ENCODE measurements around the gene KRT7.

The KRT7 gene

DNA sequence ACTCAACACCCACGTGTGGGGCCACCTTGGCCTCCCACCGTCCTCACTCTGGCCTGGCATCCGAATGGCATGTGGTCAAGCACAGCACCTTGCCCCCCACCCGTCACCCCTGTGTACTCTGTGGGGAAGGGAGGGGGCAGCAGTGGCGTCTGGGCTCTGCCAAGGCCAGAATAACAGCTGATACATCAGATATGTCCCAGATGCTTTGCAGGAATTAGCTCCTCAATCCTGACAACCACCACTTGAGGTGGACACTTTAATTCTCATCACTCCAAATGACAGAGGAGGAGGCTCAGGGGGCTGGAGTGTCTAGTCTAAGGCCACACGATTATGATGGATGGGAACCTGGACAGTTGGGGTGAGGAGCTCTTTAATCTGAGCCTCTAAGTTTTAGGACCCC lies 39.5 kb upstream of the KRT7 start:
- H3K4me3 ChIP-seq (ENCODE audit: low read length), result no peak overlapping the region
- no peak for DNase-seq (ENCODE audit: low read depth)
- TF ChIP-seq, protein P1, sequence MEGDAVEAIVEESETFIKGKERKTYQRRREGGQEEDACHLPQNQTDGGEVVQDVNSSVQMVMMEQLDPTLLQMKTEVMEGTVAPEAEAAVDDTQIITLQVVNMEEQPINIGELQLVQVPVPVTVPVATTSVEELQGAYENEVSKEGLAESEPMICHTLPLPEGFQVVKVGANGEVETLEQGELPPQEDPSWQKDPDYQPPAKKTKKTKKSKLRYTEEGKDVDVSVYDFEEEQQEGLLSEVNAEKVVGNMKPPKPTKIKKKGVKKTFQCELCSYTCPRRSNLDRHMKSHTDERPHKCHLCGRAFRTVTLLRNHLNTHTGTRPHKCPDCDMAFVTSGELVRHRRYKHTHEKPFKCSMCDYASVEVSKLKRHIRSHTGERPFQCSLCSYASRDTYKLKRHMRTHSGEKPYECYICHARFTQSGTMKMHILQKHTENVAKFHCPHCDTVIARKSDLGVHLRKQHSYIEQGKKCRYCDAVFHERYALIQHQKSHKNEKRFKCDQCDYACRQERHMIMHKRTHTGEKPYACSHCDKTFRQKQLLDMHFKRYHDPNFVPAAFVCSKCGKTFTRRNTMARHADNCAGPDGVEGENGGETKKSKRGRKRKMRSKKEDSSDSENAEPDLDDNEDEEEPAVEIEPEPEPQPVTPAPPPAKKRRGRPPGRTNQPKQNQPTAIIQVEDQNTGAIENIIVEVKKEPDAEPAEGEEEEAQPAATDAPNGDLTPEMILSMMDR (IDR thresholded peaks at IDR 0.05; ENCODE audit: insufficient read depth, low read depth, low read length, missing control alignments), result no peak

DNA sequence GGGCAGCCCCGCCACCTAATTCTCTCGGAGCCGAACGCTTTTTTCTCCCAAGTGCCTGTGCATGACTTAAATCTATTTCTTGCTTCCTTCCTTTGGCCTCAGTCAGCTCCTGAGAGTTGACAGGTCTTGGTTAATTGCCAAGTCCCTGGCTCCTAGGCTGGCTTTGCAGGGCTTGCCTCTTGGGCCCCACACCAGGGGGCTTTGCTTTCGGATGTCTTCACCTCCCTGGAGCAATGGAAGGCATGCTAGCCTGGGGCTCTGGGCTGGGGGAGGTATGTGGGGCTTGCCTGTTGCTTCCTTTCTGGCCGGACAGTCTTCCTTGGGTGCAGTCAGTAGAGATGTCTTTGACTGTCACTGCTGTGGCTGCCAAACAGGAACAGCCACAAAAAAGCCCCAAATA lies 39.1 kb upstream of the KRT7 start:
- H3K4me3 ChIP-seq (ENCODE audit: low read length), result no peak overlapping the region
- TF ChIP-seq, protein P1 (IDR thresholded peaks at IDR 0.05; ENCODE audit: insufficient read depth, low read depth, low read length, missing control alignments), result no peak
- no peak for DNase-seq (ENCODE audit: low read depth)

DNA sequence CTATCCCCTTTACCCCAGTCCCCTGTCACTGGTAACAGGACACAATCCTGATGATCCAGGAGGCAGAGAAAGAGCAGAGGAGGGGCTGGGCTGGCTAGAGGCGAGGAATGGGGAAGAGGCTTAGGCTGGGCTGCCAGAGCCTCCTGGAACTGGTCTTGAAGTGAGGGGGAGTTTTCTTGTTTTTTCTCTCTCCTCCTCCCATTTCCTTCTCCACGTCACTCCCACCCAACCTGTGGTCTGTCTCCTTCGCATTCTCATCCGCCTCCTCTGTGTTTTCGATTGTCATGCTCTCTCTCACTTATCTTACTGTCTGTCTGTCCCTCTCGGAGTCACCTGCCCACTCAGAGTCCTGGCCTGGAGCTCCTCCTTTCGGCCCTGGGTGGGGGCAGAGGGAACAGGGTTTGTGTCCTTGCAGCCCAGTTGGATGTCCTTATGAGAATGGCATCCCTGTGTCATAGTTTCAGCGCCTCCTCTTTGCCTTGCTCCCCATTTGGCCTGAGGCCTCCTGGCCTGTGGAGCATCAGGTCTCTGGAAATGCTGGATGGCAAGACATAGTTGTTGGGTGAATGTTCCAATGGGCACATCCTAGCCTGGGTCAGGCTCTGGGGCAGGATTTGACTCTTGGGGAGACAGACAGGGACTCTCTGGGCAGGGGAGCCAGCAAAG lies 37.8 kb upstream of the KRT7 start:
- H3K4me3 ChIP-seq (ENCODE audit: low read length), result no peak overlapping the region
- DNase-seq (ENCODE audit: low read depth), result no peak
- TF ChIP-seq, protein P1 (IDR thresholded peaks at IDR 0.05; ENCODE audit: insufficient read depth, low read depth, low read length, missing control alignments), result no peak

DNA sequence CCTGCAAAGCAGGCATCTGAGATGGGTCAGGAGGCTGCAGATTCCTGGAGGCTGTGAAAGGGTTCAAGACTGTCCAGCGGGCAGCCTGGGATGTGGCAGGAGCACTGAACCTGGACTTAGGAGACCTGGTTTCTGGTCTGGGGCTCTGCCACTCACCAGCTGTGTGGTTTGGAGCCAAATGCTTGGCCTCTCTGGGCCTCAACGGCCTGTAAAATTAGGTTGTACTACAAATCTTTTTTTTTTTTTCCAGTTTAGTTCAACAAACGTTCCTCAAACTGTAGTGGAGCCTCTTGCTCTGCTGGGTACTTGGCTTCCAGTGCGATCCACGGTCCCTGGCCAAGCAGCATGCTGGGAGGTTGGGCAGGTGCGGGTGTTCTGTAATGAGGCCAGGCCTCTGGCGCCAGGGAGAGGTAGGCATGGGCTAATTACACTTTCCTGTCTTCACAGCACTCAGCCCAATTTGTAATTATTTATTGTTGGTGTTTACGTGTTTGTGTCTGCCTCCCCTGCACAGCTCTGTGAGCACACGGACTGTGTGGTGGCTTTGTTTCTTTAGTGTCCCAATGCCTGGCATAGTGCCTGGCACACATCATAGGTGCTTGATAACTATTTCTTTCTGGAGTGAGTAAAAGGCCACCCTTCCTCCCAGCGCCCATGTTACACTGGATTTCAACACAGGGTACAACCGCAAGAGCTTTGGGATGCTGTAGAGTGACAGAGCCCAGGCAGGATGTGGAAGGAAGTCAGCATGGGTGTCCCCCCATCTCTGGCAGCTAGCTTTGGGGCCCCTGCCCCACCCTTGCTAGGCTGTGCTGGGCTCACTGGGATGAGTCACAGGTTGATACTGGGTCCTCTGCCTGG lies 35.4 kb upstream of the KRT7 start:
- TF ChIP-seq, protein P1 (IDR thresholded peaks at IDR 0.05; ENCODE audit: insufficient read depth, low read depth, low read length, missing control alignments), result no peak
- DNase-seq (ENCODE audit: low read depth), result no peak
- H3K4me3 ChIP-seq (ENCODE audit: low read length), result no peak overlapping the region

DNA sequence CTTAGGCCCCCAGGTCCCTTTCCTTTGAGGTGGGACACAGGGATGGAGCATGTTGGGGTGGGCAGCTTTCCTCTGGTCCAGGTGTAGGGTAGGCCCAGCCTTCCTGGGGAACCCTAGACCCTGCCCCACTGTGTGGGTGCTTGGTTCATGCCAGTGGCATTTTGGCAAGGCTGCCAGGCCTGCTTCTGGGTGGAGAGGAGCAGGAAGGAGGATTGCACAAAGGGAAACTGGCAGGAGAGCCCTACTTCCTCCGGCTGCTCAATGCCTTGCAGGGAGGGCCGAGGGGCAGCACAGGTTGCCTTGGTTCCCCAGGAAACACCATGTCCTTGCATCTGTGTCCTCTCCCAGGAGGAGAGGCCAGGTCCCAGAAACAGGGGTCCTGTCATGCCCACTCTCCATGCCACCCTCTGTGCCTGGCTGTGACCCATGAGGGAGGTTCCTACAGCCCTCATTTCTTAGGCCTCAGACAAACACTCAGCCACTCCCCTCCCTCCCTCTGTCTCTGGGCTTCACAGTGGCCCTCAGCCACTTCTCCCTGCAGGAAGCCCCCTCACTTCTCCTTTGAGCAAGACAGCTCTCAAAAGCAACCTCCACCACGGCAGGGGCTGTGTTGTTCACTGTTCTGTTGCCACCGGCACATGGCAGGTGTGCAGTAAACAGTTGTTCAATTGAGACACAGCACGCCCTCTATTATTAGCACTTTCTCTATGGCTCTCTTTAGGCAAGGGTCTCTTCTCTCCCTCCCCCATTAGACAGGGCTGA lies 34.4 kb upstream of the KRT7 start:
- no peak for DNase-seq (ENCODE audit: low read depth)
- H3K4me3 ChIP-seq (ENCODE audit: low read length), result no peak overlapping the region

DNA sequence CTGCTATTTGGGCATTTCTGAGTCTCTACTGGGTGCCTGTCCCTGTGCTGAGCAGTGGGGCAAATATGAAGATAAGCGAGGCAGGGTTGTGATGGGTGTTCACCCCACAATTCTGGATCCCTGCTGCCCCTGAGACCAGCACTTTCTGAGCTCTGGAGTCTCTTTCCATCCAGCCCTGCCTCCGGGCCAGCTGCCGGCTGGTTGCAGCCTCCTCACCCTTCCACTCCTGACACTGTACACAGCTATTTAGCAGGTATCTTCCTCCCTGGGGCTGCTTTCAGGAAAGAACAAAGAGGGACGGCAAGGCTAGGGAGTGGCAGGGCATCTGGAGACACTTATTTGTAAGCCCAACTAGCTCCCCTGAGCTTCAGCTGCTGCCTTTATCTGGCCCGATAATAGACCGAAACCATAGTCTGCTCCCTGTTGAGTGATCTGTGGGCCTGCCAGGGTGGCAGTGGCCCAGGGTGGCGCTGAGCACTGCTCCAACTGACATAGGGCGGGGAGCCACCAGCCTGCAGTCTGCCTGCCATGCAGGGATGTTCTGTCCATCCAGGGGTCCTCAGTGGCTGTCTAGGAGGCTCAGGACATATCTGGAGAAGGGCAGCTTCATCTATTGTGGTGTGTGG lies 33.6 kb upstream of the KRT7 start:
- no peak for DNase-seq (ENCODE audit: low read depth)
- TF ChIP-seq, protein P1 (IDR thresholded peaks at IDR 0.05; ENCODE audit: insufficient read depth, low read depth, low read length, missing control alignments), result no peak

More for the DNA sequence above, 34.4 kb upstream of the KRT7 start:
- TF ChIP-seq, protein P1 (IDR thresholded peaks at IDR 0.05; ENCODE audit: insufficient read depth, low read depth, low read length, missing control alignments), result no peak

More for the DNA sequence above, 33.6 kb upstream of the KRT7 start:
- H3K4me3 ChIP-seq (ENCODE audit: low read length), result no peak overlapping the region
